HepG2 (cell line): ENCODE measurements around the gene COPS3. TPM values are rescaled to one million over a fixed set of nuclear protein-coding genes. Genes with fewer than 3 reads are reported as not detected.
"Not testable (repeated sequence)": the region's sequence is repeated elsewhere in the genome, so short reads cannot be mapped to it uniquely, and the experiment has no call there.

Experiments
- ATAC-seq: fragments of 200-7000 bp; cut with Tn5 transposase; 3 replicates; pipeline ENCODE4 v1.9.1; 2020; ENCODE audit warnings: mild to moderate bottlenecking, moderate library complexity
- BruUV-seq: library from RNA; stranded (reverse); fragments of 400-500 nt; replicated peaks from 2 replicates; lab custom pipeline; 2021; lab: Mats Ljungman, UMichigan
- CTCF ChIA-PET: fragments of 300-600 bp; formaldehyde crosslinking; extraction: SDS; loops from one replicate; lab custom pipeline; 2021; ENCODE audit warnings: low total read pairs, inconsistent platforms, low intra/inter-chr PET ratio; lab: Yijun Ruan, JAX
- POLR2A ChIA-PET: fragments of 350-600 bp; sonication (Branson Sonifier 250); formaldehyde crosslinking; loops from one replicate; lab custom pipeline; 2020; ENCODE audit warnings: antibody characterized with exemption, inconsistent platforms; lab: Yijun Ruan, JAX
- DNase-seq: peaks from one replicate; pipeline ENCODE4 v3.0.0-alpha.2; 2015; ENCODE audit warnings: low spot score
- FAIRE-seq: peaks from 3 replicates; lab custom pipeline; 2011; peaks lifted over from hg19 to GRCh38; lab: Jason Lieb, UNC
- H2AFZ ChIP-seq: one replicate; pipeline ENCODE4 v1.6.1; 2011; ENCODE audit warnings: low read length, inconsistent platforms
- H3K27ac ChIP-seq: fragments of 300-600 bp; 3 replicates; pipeline ENCODE4 v1.8.0; 2011; ENCODE audit warnings: mixed run types, mild to moderate bottlenecking, mixed read lengths, low read length, inconsistent platforms; ENCODE audit not compliant: insufficient read depth; ENCODE audit errors: extremely low read length
- H3K27me3 ChIP-seq, 2 experiments: fragments of 200-600 bp in 1 of 2; 2 replicates in 1 of 2; 3 replicates in 1 of 2; pipeline versions ENCODE4 v1.6.0 to v1.8.0; 2011; ENCODE audit warnings: low read length in 2 of 2, mild to moderate bottlenecking in 2 of 2, moderate library complexity in 2 of 2, inconsistent platforms in 1 of 2; ENCODE audit not compliant: insufficient read depth in 2 of 2, control insufficient read depth in 1 of 2
- H3K36me3 ChIP-seq, 2 experiments: fragments of 200-600 bp in 1 of 2; replicated peaks in 1 of 2; 2 replicates in 1 of 2; 3 replicates in 1 of 2; pipeline versions ENCODE4 v1.5.1 to v1.8.0; 2011; ENCODE audit warnings: low read length in 2 of 2, inconsistent platforms in 1 of 2; ENCODE audit not compliant: insufficient read depth in 2 of 2, control insufficient read depth in 1 of 2
- H3K4me1 ChIP-seq: 2 replicates; pipeline ENCODE4 v1.5.1; 2012; ENCODE audit warnings: low read length, inconsistent platforms; ENCODE audit not compliant: insufficient read depth
- H3K4me2 ChIP-seq: 2 replicates; pipeline ENCODE4 v1.6.0; 2011; ENCODE audit warnings: low read depth, low read length, inconsistent platforms
- H3K4me3 ChIP-seq, 3 experiments: fragments of 200-600 bp in 1 of 3; sonication (generic), shearing (Covaris generic) in 1 of 3; replicated peaks in 1 of 3; 2 replicates each; pipeline ENCODE4 v1.5.1; 2011 to 2016; ENCODE audit warnings: low read length in 3 of 3, inconsistent platforms in 2 of 3, low read depth in 2 of 3, mild to moderate bottlenecking in 2 of 3, control low read depth in 1 of 3, mixed read lengths in 1 of 3; ENCODE audit not compliant: insufficient read depth in 1 of 3
- H3K79me2 ChIP-seq: one replicate; pipeline ENCODE4 v1.6.1; 2011; ENCODE audit warnings: low read length, inconsistent platforms; ENCODE audit not compliant: insufficient read depth
- H3K9ac ChIP-seq: 2 replicates; pipeline ENCODE4 v1.6.0; 2011; ENCODE audit warnings: mild to moderate bottlenecking, low read depth, low read length, inconsistent platforms; ENCODE audit not compliant: insufficient read depth
- H3K9me3 ChIP-seq: 2 replicates; pipeline ENCODE4 v1.5.1; 2012; ENCODE audit warnings: mild to moderate bottlenecking, low read length
- H4K20me1 ChIP-seq: 2 replicates; pipeline ENCODE4 v1.6.0; 2011; ENCODE audit warnings: inconsistent platforms, mild to moderate bottlenecking, low read length, moderate library complexity; ENCODE audit not compliant: insufficient read depth
- WGBS: methylation state at CpG from one replicate; pipeline ENCODE4 v1.1.6; 2017; ENCODE audit warnings: low lambda C conversion rate; 5-methylcytosine and 5-hydroxymethylcytosine counted together
- in situ Hi-C: cut with HindIII; loops from 2 replicates; pipeline ENCODE4 v1.10.0; 2017; ENCODE audit warnings: low pct_unique_long_range_greater_than_20kb; ENCODE audit not compliant: extremely low pct_ligation_motif_present
- intact Hi-C: fragments of 100-400 bp; cut with micrococcal nuclease; formaldehyde crosslinking; loops from one replicate; pipeline ENCODE4 v1.10.0; 2022; ENCODE audit not compliant: unreplicated experiment
- polyA plus RNA-seq, 8 experiments: library from polyadenylated mRNA; depleted of rRNA in 3 of 8; stranded (reverse) in 7 of 8; unstranded in 1 of 8; fragments of >200 nt; fragmentation: Illumina TruSeq in 4 of 8; extraction: Trizol in 4 of 8; gene quantifications; 2 replicates each; pipeline versions ENCODE4 v1.2.1 to v1.2.3, GENCODE V29; 2011 to 2016; ENCODE audit warnings: low read depth in 4 of 8, missing spikeins in 1 of 8, mixed read lengths in 1 of 8; ENCODE audit not compliant: insufficient read depth in 1 of 8
- total RNA-seq, 5 experiments: library from RNA; depleted of rRNA; stranded (reverse); fragments of >200 nt; fragmentation: Illumina TruSeq; extraction: Trizol; gene quantifications; 2 replicates each; pipeline ENCODE4 v1.2.3, GENCODE V29; 2016; ENCODE audit warnings: low read depth in 1 of 5
- TF ChIP-seq, protein P1 (sequence below), 2 experiments: sonication (generic) in 1 of 2; formaldehyde crosslinking in 1 of 2; IDR thresholded peaks; 2 replicates each; pipeline versions ENCODE4 v1.4.0 to v1.6.1; 2016 to 2020; ENCODE audit warnings: borderline replicate concordance in 1 of 2, low read depth in 1 of 2, mild to moderate bottlenecking in 1 of 2, missing genetic modification reagents in 1 of 2

Gene COPS3
- total and polyA plus RNA-seq, 2 of the 13 experiments (the other 11 are each of a cell fraction or from before 2014, with no cell fraction given) = 46.3 to 103 TPM

GRCh38 chr17:17256316-17256715 is 24.7 kb downstream of the COPS3 start (continued):
- TF ChIP-seq, protein P1, sequence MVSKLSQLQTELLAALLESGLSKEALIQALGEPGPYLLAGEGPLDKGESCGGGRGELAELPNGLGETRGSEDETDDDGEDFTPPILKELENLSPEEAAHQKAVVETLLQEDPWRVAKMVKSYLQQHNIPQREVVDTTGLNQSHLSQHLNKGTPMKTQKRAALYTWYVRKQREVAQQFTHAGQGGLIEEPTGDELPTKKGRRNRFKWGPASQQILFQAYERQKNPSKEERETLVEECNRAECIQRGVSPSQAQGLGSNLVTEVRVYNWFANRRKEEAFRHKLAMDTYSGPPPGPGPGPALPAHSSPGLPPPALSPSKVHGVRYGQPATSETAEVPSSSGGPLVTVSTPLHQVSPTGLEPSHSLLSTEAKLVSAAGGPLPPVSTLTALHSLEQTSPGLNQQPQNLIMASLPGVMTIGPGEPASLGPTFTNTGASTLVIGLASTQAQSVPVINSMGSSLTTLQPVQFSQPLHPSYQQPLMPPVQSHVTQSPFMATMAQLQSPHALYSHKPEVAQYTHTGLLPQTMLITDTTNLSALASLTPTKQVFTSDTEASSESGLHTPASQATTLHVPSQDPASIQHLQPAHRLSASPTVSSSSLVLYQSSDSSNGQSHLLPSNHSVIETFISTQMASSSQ (IDR thresholded peaks at IDR 0.05; ENCODE audit: low read depth) = no peak
- TF ChIP-seq, protein P1 (CRISPR knock-in tag; IDR thresholded peaks at IDR 0.05; ENCODE audit: borderline replicate concordance) = no peak

DNA sequence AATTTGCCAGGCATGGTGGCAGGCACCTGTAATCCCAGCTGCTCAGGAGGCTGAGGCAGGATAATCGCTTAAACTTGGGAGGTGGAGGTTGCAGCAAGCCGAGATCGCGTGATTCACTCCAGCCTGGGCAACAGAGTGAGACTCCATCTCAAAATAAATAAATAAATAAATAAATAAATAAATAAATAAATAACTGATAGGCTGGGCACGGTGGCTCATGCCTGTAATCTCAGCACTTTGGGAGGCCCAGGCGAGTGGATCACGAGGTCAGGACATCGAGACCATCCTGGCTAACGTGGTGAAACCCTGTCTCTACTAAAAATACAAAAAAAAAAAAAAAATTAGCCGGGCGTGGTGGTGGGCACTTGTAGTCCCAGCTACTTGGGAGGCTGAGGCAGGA is 25.4 kb downstream of the COPS3 start:
- BruUV-seq, H3K4me2 ChIP-seq, POLR2A ChIA-PET, DNase-seq, H3K9ac ChIP-seq, H3K4me1 ChIP-seq, in situ Hi-C loops, FAIRE-seq, intact Hi-C loops, H4K20me1 ChIP-seq, CTCF ChIA-PET, H3K79me2 ChIP-seq, ATAC-seq, H3K27me3 ChIP-seq, H3K4me3 ChIP-seq, H3K9me3 ChIP-seq, H2AFZ ChIP-seq, H3K27ac ChIP-seq: not testable (repeated sequence)
- H3K36me3 ChIP-seq = peaks cover 19 to 56% of the 10 kb centered on the region in 2 experiments
- WGBS = 95% methylated on average over 11 of the region's 11 CpGs
